ENCODE data around the gene LAMC3.

The LAMC3 gene

DNA sequence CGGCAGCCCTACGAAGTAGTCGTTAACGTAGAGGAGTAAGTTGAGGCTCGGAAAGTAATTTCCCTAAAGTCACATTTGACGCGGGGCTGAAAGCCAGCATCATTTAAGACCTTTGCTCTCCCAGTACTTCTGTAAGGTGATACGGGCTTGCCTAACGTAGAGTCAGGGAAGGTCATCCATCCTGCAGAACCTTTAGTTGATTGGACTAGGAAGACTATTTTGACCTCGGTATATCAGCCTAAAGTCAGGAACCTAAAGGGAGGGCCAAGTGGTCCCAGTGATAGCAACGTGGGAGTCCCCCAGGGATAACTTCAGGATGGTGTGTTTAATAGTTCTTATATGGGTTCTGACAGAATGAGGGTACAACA, 117.1 kb downstream of the LAMC3 start:
- DNase-seq = no peak

DNA sequence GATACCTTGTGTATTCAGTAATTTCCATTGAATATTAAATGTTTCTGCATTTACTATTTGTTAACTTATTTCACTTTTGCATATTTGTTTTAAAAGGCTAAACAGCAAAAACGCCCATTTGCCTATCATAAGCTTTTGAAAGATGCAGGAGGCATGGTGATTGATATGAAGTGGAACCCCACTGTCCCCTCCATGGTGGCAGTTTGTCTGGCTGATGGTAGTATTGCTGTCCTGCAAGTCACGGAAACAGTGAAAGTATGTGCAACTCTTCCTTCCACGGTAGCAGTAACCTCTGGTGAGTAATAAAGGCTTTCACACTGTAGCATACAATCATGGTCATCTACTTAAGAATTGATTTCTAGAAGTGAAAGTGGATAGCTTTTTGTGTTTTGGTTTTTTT, 120.2 kb downstream of the LAMC3 start:
- DNase-seq = no peak

DNA sequence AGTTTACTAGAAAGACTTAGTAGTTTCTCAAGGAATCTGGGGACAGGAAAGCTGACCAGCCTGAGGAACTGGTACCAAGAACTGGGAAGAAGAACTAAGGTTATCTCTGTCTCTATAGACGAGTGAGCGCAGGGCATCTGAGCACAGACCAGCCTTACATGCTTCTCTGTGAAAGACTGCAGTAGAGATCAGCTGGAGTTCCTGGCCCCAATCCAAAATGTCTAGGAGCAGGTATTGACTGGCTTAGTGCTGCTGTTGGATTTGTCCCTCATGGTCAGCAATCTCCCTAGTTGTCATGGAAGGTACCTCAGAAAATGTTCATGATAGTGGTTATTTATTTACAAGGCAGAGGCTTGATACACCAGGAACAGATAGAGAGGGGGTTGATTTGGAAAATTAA, 129.7 kb downstream of the LAMC3 start:
- no peak for DNase-seq

DNA sequence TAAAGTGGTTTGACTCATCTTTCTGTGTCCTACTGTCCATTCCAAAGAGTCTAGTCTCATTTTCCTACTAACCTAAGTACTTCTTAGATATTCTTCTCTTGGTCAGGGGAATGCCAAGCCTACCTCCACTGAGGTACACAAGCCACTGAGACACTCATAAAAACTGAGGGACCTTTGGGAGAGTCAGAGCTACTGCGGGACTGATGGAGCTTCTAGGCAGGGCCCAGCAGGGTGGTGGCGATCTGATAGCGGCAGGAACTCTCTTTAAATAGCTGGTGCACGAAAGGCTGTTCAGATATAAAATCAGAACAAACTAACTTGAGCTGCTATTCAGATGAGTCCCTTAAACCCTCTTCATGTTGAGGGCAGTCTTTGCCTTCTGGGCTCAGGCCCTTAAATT, 131.1 kb downstream of the LAMC3 start:
- DNase-seq = no peak

DNA sequence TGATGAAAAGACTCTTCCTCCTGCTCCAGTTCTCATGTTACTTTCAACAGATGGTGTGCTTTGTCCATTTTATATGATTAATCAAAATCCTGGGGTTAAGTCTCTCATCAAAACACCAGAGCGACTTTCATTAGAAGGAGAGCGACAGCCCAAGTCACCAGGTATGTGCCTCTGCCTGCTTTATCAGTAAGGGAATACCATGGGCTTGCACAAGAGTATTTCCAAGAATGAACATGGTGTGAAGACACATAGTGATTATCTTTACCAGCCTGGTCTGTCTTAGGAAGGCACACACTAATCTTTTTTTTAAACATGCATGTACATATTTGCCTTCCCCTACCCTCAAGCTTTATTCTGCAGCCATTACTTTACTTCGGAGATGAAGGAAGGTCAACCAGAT, 131.6 kb downstream of the LAMC3 start:
- no peak for DNase-seq

DNA sequence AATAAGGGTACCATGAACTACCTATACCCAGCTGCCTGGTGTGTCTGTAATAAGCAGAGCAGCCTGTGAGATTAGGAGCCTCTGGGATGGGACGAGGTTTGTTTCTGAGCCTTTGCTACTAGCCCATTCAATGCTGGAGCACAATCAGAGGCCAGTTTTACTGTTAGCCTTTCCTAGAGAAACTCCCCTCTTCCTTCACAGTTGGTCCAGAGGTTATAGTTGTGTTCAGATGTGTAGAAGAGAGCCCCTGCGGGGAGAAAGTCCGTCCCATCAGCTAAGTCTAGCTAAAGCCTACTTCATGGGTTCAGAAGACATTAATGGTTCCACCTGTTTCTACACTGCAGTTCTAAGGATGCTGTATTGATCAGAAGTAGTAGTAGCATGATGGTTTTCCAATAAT, 133.2 kb downstream of the LAMC3 start:
- DNase-seq = no peak

Measured in hippocampal formation (tissue), 2 donors.